NCI-H524 treated with DMSO at 0.1 percent for 48 hours (cell line): Measurements from ENCODE around the gene NAA50.

Source experiments
- DNase-seq: peaks from one replicate; lab custom pipeline; 2025; lab: John Stamatoyannopoulos, UW

NAA50 gene

DNA sequence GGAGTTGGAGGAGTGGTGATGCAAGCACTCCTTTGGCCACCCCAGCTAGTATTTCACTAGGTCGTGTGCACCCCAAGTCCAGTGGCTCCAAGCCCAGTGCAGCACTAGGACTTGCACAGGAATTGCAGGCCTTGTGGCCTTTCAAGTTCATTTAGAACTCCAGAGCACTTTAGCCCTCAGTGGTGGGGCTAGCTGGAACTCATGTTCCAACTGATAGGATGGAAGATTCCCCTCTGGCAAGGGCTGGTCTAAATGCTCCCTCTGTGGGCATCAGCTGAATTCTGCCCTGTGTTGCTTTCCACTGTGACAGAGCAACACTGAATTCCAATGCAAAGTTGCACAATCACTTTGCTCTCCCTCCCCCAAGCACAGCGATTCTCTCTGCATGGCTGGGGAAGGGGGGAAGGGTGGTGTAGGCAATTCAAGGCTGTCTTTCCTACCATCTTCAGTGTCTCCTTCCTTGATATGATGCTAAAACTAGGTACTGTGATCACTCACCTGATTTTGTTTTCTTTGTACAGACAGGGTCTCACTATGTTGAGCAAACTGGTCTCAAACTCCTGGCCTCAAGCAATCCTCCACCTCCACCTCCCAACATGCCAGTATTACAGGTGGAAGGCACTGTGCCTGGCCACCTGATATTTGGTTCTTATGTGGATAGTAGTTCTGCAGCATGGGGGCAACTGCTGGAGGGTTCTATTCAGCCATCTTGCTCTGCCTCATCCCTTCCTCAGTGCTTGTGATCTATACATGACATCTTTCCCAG, 59.9 kb downstream of the NAA50 start:
- DNase-seq: no peak

DNA sequence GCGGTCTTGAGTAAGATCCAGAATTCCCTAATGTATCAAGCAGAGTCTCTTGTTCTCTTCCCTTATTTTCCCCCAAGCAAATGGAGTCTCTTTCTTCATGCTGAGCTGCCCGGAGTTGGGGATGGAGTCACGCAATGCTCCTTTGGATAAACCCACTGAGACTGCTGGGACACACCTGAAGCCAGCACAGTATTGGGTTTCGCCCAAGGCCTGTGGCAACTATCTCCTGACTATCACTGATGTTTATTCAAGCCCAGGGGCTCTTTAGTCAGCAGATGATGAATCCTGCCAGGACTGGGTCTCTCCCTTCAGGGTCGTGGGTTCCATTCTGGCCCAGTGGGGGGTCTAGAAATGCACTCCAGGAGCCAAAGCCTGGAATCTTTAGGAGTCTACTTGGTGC, 60.9 kb downstream of the NAA50 start:
- no peak for DNase-seq

DNA sequence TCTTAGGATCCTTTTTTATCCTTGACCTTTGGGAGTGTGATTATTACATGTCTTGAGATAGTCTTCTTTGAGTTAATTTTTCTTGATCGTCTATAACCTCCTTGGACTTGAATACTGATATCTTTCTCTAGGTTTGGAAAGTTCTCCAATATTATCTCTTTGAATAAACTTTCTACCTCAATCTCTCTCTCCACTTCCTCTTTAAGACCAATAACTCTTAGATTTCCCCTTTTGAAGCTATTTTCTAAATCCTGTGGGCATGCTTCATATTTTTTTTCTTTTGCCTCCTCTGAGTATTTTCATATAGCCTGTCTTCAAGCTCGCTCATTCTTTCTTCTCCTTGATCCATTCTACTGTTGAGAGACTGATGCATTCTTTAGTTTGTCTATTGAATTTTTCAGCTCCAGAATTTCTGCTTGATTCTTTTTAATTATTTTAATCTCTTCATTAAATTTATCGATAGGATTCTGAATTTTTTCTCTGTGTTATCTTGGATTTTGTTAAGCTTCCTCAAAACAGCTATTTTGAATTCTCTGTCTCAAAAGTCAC, 61.7 kb downstream of the NAA50 start:
- no peak for DNase-seq

DNA sequence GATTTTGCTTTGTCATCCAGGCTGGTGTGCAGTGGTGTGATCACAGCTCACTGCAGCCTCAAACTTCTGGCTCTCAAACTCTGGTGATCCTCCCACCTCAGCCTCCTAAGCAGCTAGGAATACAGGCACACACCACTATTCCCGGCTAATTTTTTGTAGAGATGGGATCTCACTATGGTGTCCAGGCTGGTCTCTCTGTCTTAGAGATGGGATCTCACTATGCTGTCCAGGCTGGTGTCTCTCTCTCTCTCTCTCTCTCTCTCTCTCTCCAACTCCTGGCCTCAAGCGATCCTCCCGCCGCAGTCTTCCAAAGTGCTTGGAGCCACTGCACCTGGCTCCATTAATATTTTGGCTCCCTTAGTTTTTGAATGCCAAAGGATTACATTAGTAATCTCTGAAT, 67.3 kb downstream of the NAA50 start:
- no peak for DNase-seq

DNA sequence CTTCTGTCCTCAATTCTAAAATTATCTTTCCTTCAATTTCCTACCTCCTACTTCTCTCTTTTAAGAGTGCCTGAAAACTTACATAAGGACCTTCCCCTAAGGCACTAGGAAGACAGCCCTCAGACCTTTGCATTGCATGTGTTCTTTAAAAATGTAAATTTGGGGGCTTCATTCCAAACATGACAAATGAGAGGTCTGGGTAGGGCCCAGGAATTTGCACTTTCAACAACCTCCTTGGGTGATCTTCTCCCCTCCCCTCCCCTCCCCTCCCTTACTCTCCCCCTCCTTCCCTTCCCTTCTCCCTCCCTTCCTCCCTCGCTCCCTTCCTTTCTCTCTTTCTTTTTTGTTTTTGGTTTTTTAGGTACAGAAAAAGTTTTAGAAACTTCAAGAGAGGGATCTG, 68.3 kb downstream of the NAA50 start:
- DNase-seq: no peak

DNA sequence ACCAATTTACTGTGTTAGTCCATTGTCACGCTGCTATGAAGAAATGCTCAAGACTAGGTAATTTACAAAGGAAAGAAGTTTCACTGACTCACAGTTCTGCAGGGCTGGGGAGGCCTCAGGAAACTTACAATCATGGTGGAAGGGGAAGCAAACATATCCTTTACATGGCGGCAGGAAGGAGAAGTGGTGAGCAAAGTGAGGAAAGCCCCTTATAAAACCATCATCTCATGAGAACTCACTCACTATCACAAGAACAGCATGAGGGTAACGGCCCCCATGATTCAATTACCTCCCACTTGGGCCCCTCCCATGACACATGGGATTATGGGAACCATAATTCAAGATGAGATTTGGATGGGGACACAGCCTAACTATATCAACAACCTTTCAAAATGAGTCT, 69.8 kb downstream of the NAA50 start:
- no peak for DNase-seq

DNA sequence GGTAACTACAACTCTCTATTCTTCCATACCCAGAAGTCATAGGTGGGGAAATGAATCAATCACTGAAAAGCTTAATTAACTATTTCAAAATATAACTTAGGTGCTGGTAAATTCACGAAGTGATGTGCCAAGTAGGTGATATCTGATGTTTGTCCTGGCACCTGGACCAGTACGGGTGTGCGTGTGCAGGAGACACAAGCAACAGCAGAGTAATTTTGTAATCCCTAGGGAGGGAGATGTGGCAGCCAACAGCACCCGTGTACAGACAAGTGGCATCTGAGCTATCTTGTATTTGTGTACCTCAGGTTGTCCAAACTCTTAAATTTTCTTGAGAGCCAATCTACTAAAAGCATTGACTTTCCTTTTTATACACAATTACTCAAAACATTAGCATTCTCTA, 72.5 kb downstream of the NAA50 start:
- DNase-seq: no peak

DNA sequence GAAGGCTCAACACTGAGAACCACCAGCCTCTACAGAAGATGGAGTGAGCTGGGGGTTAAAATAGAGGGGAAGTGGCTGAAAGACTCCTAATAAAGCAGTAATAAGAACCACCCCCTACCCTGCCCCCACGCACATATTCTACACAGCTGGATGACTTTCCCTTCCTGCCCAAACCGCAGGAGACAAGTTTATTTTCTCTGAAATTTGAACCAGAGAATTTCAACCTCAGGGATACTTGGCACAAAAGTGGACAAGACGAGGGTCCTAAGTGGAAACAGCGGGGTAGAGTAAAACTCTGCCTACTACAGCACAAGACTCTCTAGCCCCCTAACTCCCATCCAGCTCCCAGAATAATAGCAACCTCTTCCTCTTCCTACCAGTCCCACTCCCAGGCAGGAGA, 78.0 kb downstream of the NAA50 start:
- DNase-seq: no peak
